HG03108 (cell line): ENCODE measurements around the gene PKNOX1.
"Not testable (repeated sequence)": the region's sequence is repeated elsewhere in the genome, so short reads cannot be mapped to it uniquely, and the experiment has no call there.

Experiments
- ATAC-seq: cut with Tn5 transposase; IDR thresholded peaks from one replicate; pipeline ENCODE4 v1.9.1; 2021; ENCODE audit warnings: moderate library complexity; ENCODE audit not compliant: unreplicated experiment

Gene PKNOX1, protein sequence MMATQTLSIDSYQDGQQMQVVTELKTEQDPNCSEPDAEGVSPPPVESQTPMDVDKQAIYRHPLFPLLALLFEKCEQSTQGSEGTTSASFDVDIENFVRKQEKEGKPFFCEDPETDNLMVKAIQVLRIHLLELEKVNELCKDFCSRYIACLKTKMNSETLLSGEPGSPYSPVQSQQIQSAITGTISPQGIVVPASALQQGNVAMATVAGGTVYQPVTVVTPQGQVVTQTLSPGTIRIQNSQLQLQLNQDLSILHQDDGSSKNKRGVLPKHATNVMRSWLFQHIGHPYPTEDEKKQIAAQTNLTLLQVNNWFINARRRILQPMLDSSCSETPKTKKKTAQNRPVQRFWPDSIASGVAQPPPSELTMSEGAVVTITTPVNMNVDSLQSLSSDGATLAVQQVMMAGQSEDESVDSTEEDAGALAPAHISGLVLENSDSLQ

DNA sequence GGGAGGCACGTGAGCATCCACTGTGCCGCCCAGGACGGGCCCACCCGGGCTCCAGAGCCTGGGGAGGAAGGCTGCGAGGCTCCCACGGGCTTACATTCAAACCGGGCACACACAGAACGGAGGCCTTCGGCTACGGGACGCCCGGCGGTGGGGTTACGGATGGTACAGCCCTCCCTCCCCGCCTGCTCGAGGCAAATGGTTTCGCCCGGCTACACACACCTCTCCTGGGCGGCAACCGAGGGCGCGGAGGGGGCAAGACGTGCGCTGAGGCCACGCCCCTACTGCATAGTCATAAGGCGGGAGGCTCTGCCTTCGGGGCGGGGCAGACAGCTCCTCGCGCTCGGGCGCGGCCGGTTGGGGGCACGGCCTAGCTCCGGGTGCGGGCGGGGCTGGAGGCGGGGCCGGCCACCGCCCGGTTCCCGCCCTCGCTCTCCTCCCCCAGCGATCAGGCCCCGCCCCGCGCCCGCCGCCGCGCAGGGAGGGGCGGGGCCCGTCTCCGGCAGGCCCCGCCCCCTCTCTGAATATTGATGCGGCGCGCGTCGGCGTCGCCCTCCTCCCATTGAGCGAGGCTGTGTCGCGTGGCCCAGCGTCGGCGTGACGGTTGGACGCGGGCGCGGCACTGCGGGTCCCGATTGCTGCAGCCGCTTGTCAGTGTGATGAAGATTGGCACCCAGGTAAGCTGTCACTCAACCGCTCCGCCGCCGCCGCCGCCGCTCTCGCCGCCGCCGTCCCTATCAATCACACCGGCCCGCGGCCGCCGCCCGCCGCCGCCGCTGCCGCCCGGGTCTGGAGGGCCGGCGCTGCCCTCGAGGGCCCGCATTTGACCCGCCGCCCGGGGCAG lies at the start of gene PKNOX1:
Gene PKNOX1 (plus strand): TSS at position 572 of the 841 bp plus-strand sequence. CDS start 29,820 bp downstream, outside the sequence.
- peak; percentile 87 for ATAC-seq

DNA sequence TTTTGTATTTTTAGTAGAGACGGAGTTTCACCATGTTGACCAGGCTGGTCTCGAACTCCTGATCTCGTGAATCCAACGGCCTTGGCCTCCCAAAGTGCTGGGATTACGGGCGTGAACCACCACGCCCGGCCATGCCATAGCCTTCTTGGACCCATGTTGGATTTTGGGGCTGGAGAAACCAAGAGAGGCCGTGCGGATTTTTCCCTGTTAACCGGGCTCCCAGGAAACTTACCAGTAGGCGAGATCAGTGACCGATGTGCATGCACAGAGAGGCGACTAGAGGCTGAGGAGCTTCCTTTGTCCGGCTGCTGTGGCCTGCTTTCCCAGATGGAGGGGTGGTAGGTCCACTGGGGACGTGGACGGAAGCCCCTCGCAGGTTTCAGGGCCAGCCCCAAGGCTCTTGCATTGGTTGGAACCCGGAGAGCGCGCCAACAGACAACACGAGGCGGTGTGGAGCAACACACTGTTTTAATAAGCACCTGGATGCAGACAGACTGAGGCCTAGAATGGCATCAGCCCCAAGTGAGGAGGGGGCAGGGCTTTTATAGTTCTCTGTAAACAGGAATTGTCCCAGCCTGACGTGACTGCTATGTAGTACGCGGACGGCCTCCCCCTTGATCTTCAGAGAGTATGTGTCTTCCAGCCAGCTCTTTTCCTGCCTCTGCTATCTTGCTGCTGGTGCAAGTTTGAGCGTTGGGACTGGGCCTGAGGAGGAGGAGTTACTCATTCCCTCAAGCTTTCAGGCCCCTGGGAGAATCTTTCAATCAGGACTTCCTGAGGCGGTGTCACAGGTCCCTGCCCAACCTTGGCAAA lies 49.0 kb upstream of the PKNOX1 start, which contains the start of gene ERVH48-1:
Gene ERVH48-1 (minus strand): TSS at position 517 of the 813 bp plus-strand sequence. CDS start 6,624 bp downstream, outside the sequence.
- no peak for ATAC-seq

DNA sequence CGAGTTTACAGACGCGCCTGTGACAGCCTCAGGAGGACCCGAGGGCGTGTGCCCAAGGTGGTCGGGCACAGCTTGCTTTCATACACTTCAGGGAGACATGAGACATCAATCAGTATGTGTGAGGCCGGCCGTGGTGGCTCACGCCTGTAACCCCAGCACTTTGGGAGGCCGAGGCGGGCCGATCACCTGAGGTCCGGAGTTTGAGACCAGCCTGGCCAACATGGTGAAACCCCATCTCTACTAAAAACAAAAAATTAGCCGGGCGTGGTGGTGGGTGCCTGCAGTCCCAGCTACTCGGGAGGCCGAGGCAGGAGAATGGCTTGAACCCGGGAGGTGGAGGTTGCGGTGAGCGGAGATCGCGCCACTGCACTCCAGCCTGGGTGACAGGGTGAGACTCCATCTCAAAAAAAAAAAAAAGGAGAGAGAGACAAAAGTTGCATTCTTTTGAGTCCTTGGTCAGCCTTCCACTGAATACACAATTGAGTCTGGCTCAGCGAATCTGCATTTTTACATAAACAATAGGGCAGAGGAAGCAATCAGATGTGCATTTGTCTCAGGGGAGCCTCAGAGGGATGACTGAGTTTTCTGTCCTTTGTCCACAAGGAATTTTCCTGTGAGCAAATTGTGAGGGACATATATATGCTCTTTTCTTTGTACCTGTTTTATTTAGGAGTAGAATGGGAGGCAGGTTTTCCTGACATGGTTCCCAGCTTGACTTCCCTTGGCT lies 46.7 kb upstream of the PKNOX1 start:
- not testable (repeated sequence) for ATAC-seq

DNA sequence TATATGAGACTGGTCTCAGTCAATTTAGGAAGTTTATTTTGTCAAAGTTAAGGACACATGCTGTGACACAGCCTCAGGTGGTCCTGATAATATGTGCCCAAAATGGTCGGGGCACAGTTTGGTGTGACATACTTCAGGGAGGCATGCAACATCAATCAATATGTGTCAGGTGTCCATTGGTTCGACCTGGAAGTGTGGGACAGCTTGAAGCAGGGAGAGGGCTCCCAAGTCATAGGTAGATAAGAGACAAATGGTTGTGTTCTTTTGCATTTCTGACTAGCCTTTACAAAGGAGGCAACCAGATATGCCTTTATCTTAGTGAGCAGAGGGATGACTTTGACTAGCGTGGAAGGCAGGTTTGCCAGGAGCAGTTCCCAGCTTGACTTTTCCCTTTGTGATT lies 44.4 kb upstream of the PKNOX1 start:
- no peak for ATAC-seq

DNA sequence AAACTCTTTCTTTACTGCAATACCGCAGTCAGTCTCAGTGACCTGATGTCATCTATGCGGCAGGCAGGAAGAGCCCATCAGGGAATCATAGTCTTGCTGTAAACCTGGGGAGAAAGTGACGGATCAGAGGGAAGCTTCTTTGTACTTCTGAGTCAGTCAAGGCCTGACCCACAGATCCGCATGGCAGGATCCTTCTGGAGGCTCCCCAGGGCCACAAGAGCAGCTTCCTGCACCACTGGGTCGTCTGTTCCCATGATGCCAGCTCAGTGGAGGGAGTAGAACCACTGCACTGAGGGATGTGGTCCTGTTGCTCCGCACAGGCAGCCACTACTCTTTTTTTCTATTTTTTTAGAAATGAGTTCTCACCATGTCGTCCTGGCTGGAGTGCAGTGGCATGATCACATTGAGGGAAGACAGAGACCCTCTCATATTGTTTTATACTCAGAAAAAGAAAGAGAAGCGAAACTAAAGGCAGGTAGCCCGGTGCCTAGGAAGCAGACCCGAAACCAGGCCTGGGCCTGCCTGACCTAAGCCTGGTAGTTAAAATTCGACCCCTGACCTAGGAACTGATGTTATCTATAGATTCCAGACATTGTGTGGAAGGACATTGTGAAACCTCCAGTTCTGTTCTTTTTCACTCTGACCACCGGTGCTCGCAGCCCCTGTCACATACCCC lies 42.7 kb upstream of the PKNOX1 start:
- ATAC-seq: no peak

DNA sequence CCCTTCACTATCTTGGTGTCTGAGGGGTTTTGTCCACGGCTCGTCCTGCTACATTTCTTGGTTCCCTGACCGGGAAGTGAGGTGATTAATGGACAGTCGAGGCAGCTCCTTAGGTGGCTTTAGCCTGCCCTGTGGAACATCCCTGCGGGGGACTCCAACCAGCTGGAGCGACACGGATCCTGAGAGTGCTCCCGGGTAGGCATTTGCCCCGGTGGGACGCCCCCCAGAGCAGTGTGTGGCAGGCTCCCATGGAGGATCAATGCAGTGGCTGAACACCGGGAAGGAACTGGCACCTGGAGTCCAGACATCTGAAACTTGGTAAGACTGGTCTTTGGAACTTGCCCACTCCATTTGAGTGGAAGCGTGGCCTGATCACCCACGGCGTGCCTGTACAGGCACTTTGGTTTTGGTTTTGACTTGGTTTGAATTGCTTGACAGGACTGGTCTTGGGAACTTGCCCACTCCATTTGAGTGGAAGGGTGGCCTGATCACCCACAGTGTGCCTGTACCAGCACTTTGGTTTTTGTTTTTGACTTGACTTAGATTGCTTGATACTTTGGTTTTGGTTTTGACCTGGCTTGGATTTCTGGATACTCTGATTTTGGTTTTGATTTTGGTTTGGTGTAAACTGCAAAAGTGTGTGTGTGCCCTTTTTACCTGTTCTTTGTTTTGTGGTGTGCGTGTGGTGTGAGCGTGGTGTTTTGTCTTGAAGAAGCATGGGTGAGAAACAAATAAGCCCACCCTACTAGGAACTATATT lies 41.8 kb upstream of the PKNOX1 start:
- ATAC-seq: not testable (repeated sequence)

DNA sequence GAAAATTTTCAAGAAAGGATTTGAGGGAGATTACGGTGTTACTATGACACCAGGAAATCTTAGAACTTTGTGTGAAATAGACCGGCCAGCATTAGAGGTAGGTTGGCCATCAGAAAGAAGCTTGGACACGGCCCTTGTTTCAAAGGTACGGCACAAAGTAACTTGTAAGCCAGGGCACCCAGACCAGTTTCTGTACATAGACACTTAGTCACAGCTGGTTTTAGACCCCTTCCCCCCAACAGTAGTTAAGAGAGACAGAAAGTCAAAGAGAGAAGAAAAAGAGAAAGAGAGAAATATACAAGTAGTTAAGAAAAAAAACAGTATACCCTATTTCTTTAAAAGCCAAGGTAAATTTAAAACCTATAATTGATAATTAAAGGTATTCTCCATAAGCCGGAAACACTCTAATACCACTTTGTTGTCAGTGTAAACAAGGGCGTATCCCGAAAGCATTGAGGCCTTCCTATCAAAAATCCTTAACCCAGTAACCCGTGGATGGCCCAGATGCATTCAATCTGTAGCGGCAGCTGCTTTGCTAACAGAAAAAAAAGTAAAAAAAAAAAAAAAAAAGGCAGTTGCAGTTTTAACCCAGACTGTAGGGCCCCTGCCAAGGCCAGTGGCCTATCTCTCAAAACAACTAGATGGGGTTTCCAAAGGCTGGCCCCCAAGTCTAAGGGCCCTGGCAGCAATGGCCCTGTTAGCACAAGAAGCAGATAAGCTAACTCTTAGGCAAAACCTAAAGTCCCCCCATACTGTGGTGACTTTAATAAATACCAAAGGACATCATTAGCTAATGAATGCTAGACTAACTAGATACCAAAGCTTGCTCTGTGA lies 41.0 kb upstream of the PKNOX1 start:
- ATAC-seq: not testable (repeated sequence)

DNA sequence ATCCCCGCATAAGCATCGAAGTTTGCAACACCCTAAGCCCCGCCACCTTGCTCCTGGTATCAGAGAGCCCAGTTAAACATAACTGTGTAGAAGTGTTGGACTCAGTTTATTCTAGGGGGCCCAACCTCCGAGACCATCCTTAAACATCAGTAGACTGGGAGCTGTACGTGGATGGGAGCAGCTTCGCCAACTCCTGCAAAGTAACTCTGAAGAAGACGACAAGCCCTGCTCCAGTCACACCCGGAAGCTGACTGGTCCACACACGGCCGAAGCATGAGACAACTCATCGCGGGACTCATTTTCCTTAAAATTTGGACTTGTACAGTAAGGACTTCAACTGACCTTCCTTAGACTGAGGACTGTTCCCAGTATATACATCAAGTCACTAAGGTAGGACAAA lies 40.4 kb upstream of the PKNOX1 start:
- not testable (repeated sequence) for ATAC-seq

DNA sequence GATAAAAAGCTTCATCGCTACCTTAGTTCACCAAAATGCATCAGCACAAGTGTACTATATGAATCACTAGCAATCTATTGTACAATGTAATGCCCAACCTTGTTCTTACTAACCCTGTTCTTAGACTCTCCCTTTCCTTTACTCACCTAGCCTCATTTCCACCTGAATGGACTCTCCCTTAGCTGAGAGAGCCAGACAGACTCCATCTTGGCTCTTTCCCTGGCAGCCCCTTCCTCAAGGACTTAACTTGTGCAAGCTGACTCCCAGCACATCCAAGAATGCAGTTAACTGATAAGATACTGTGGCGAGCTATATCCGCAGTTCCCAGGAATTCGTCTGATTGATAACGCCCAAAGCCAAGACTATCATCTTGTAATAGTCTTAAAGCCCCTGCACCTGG lies 38.0 kb upstream of the PKNOX1 start:
- not testable (repeated sequence) for ATAC-seq

DNA sequence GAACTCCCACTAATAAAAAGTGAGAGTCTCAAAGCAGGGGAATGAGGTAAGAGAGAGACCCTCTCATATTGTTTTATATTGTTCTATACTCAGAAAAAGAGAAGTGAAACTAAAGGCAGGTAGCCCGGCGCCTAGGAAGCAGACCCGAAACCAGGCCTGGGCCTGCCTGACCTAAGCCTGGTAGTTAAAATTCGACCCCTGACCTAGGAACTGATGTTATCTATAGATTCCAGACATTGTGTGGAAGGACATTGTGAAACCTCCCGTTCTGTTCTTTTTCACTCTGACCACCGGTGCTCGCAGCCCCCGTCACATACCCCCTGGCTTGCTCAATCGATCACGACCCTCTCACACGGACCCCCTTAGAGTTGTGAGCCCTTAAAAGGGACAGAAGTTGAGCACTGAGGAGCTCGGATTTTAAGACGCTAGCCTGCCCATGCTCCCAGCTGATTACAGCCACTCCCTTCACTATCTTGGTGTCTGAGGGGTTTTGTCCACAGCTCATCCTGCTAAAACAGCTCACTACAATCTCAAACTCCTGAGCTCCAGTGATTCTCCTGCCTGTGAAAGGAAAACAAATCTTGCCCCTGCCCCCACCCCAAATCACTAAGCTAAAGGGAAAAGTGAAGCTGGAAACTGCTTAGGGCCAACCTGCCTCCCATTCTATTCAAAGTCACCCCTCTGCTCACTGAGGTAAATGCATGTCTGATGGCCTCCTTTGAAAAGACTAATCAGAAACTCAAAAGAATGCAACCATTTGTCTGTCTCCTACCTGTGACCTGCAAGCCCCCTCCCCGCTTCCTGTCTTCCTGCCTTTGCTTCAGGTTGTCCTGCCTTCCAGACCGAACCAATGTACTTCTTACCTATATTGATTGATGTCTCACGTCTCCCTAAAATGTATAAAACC lies 37.1 kb upstream of the PKNOX1 start:
- not testable (repeated sequence) for ATAC-seq

DNA sequence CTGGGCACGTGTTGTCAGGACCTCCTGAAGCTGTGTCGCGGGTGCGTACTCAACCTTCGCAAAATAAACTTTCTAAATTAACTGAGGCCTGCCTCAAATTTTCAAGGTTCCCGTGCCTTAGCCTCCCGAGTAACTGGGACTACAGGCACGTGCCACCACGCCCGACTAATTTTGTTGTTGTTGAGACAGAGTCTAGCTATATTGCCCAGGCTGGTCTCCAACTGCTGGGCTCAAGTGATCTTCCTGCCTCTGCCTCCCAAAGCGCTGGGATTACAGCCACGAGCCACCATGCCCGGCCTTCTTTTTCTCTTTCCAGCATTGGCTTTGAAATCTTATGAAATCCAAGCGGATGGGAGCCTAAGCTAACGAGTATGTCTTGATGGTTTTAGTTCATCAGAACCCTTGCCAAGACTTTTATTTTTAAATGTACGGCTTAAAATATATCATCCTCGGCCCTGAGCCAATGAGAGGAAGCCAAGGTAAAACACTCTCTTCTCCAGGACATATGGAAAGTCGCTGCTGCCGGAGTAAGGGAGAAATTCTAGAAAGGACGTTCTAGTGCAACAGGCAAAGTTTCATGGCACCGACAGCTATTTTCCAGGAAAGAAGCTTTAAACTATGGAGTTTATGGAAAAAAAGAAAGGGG lies 36.3 kb upstream of the PKNOX1 start:
- no peak for ATAC-seq

DNA sequence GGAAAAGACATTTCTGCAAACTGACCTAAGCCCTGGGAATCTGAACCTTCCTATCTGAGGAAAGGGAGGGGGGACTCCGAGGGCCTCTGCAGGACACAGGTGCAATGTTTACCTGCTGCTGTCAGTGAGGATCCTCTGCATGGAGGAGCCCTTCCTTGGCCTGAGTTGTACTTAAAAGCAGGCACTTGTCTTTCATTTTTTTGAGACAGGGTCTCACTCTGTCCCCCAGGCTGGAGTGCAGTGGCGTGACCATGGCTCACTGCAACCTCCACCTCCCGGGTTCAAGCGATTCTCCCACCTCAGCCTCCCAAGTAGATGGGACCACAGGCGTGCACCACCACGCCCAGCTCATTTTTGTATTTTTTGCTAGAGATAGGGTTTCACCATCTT lies 35.8 kb upstream of the PKNOX1 start:
- not testable (repeated sequence) for ATAC-seq

DNA sequence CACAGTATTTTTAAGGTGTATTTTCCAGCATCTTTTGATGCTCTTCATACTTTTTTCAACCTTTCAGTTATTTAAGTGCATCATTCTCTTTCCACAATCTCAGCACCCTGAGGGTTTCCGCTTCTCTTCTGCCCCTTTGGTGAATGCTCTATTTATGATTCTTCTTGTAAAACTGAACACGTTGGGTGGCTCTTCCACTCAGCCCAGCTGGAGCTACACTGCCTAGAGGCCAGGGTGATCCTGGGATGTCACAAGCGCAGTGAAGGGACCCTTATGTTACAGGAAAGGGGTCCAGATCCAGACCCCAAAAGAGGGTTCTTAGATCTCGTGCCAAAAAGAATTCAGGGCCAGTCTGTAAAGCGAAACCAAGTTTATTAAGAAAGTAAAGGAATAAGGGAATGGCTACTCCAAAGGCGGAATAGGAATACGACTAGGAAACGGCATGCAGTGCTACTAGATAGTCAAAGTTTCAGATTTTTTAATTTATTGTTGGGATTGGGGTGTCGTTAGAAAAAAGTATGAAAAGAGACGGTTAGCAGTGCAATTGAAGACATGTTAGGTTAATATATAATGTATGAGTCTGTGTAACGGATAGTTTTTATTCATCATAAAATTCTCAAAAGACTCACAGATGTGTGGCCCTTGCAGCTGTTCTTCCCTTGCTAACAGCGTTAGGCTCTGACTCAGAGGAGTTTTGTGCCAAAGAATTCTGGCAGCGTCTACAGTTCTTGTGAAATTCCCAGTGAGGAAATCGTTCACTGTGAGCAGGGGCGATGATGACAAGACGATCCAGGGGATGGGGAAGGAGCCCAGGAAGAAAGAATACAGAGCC lies 34.6 kb upstream of the PKNOX1 start:
- ATAC-seq: no peak

DNA sequence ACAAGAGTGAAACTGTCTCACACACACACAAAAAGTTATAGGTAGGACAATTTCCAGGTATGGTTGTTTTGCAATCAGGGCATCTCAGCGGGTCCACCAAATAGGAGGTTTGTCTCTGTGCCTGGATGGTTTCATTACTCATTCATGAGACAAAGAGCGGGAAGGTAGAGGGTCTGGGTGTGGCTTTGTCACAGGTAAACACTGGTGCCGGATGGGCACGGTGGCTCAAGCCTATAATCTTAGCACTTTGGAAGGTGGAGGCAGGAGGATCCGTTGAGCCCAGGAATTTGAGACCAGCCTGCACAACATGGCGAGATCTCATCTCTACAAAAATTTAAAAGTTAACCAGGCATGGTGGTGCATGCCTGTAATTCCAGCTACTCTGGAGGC lies 32.7 kb upstream of the PKNOX1 start:
- no peak for ATAC-seq

DNA sequence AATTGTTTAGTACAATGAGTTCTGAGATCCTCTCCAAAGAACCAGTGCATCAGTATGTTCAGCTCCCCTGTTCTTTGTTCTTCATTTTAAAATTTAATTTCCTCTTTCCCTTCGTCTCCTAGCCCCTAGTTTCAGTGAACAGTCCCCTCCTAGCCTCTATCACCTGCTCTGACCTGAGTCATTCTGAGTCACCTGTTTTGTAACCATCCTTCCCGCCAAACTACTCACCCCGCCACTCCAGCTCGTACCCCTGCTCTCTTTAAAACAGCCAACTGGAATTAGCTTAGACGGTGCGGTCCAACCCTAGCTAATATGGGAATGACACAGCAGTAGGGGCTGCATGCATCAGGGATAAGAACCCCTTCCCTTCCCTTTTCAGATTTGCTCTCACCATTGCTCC lies 32.1 kb upstream of the PKNOX1 start:
- ATAC-seq: no peak
